H7 (cell line): ENCODE measurements around the gene AOC1. TPM values are rescaled to one million over a fixed set of nuclear protein-coding genes. Genes with fewer than 3 reads are reported as not detected.

Source experiments
- DNase-seq: peaks from one replicate; pipeline ENCODE4 v3.0.0; 2012
- H3K27me3 ChIP-seq: 2 replicates; pipeline ENCODE4 v1.6.0; 2011; ENCODE audit warnings: mild to moderate bottlenecking, low read length; ENCODE audit not compliant: control insufficient read depth, insufficient read depth
- H3K36me3 ChIP-seq: replicated peaks from 2 replicates; pipeline ENCODE4 v1.5.1; 2011; ENCODE audit warnings: low read length; ENCODE audit not compliant: control insufficient read depth, insufficient read depth
- H3K4me3 ChIP-seq: 2 replicates; pipeline ENCODE4 v1.5.1; 2011; ENCODE audit warnings: low read depth, mild to moderate bottlenecking, control low read depth, low read length, moderate library complexity; ENCODE audit not compliant: insufficient read depth
- total RNA-seq: library from RNA; depleted of rRNA; stranded (reverse); fragments of >200 nt; shearing (Covaris generic); gene quantifications from 2 replicates; pipeline ENCODE4 v1.2.3, GENCODE V29; 2014

The AOC1 gene
- total RNA-seq, 1 experiment from 2014 or later: not detected

GRCh38 chr7:150890853-150891584, 38.7 kb downstream of the AOC1 start:
- Histone ChIP-seq H3K4me3 (no peak overlapping the region), H3K36me3 (no peaks in the 10 kb centered on the region), H3K27me3 (no peaks in the 10 kb centered on the region)
- DNase-seq: no peak

DNA sequence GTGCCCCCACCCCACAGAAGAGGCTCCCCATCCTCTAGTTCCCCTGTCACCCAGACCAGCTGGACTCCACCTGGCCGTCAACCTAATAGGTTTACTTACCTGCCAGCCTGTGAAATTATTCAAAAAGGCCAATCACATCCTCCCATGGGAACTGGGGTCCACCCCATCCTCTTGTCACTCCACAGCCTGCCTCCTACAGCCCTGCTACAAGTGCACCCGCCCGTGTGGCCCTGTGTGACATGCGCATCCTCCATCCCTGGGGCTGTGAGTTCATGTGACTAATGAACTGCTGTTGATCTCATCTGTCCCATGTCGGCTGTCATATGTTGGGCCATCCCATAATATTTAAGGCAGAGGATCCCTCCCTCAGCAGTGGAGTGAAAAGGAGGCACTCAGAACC, 39.4 kb downstream of the AOC1 start:
- H3K4me3 ChIP-seq: no peak overlapping the region
- H3K36me3 ChIP-seq: no peaks in the 10 kb centered on the region
- H3K27me3 ChIP-seq: no peaks in the 10 kb centered on the region
- no peak for DNase-seq

- no peak overlapping the region for H3K4me3 ChIP-seq
- H3K36me3 ChIP-seq: no peaks in the 10 kb centered on the region
- no peak for DNase-seq
- H3K27me3 ChIP-seq: peaks cover 10% of the 10 kb centered on the region
These were observed 43.5 kb downstream of the AOC1 start for GRCh38 chr7:150895809-150896208.

- DNase-seq: no peak
- no peak overlapping the region for H3K4me3 ChIP-seq
- peaks cover 10% of the 10 kb centered on the region for H3K27me3 ChIP-seq
- no peaks in the 10 kb centered on the region for H3K36me3 ChIP-seq
These were observed 44.4 kb downstream of the AOC1 start for GRCh38 chr7:150896562-150897209.

DNA sequence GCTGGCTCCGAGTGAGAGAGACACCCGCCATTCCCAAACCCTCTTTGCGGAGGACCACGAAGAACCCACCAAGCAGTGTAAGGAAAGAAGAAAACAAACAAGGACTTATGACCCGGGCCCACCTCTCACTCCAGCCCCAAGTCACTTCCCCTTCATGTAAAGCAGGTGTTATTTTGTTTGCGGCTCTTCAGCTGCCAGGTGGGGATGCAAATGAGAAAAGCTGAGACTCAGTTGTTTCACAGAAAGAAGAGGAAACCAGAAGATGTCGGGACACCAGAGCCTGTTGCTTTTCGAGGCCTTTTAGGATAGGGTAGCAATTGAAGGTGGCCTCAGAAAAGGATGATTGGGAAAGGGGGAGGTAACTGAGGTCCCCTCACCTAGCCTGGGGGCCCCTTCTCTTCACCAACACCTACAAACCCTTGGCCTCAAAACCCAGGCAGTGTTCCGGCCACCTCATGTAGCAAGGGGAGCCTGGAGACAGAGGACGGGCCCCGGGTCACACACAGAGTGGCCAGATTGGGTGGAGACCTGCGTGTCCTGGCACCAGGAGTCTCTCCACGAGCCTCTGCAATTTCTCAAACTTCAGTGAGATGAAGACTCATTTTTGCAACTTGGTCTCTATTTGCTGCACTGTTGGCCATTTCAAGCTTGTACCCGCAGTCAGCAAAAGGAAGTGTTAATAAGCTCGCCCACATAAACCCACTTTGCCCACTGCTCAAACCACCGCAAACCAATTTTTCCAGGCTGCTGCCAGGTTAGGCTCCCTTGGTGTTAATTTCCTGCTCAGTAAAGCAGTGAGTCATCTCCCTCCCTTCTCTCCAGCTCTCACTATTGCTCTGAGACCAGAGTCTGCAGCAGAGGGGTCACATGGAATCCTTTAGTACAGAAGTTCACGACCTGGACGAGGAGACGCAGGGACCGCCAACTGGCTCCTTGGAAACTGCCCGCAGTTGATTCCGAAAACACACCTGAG, 45.5 kb downstream of the AOC1 start:
- no peak overlapping the region for H3K4me3 ChIP-seq
- DNase-seq: no peak
- no peaks in the 10 kb centered on the region for H3K36me3 ChIP-seq
- H3K27me3 ChIP-seq: peaks cover 16% of the 10 kb centered on the region

DNA sequence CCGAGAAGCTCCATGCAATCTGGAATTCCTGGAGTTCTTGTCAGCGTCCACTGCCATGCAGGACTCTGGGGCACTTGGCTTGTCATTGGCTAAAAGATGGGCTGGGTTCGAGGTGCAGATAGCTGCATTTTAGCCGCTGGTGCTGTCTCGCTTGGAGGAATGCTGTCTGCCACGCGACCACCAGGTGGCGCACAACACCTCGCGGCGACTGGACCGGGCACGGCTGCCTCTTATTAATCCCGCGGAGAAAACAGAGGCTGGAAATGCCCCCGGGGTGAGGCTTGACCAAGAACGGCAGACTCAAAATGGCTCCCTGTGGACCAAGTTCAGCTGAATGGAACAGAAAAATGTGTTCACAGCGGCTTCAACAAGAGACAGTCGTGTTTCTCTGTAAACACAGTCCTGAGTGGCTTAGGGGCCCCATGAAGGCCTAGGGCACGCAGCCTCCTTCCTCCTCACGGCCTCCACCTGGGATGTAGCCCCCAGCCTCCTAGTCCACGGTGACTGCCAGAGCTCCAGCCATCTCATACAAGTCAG, 46.2 kb downstream of the AOC1 start:
- Histone ChIP-seq H3K27me3 (peaks cover 16% of the 10 kb centered on the region), H3K4me3 (no peak overlapping the region), H3K36me3 (no peaks in the 10 kb centered on the region)
- DNase-seq: peak; percentile 86

- Histone ChIP-seq H3K27me3 (peaks cover 16% of the 10 kb centered on the region), H3K36me3 (no peaks in the 10 kb centered on the region), H3K4me3 (no peak overlapping the region)
- DNase-seq: no peak
These were observed 48.4 kb downstream of the AOC1 start for GRCh38 chr7:150900675-150901074.

DNA sequence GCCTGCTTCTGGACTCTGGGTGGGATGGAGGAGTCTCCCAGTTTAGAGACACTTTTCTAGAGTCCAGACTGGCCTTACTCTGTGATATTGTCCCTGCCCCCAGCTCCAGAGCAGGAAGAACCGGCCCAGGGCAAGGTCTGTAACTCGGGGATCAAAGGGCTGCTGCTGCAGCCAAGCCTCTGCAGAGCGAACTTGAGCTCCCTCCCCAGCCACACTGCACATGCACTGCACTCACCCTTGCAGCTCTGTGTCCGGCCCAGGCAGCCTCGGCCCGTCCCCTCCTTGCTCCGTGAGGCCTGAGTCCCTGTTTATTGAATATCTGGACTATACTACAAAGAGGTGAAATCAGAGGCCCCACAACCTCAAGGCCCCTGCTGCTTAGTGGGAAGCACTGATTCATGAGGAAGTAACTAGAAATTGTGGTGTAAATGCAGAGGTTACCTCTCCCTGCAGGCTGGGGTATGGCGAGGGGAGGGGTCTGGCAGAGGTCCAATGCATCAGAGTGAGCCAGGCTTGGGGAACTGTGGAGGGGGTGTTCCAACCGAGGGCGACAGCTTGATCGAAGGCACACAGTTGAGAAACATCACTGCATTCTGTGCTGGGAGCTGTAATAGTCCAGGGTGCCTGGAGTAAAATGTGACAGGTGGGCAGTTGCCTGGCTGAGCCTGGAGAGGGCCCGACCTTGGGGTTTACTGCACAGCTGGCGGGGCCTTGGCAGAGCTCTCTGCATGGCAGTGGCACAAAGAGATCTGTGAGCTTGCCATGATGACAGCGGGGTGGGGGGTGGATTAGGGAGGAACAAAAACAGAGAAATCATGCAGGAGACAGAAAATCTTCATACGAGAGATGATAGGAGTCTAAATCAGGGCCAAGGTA, 49.1 kb downstream of the AOC1 start:
- Histone ChIP-seq H3K36me3 (no peaks in the 10 kb centered on the region), H3K4me3 (no peak overlapping the region), H3K27me3 (peaks cover 16% of the 10 kb centered on the region)
- no peak for DNase-seq

- no peaks in the 10 kb centered on the region for H3K36me3 ChIP-seq
- H3K27me3 ChIP-seq: peaks cover 16% of the 10 kb centered on the region
- no peak overlapping the region for H3K4me3 ChIP-seq
- DNase-seq: no peak
These were observed 50.0 kb downstream of the AOC1 start for GRCh38 chr7:150902078-150903033.

- Histone ChIP-seq H3K4me3 (no peak overlapping the region), H3K36me3 (no peaks in the 10 kb centered on the region), H3K27me3 (peaks cover 16% of the 10 kb centered on the region)
- no peak for DNase-seq
These were observed 51.3 kb downstream of the AOC1 start for GRCh38 chr7:150903606-150904005.

- Histone ChIP-seq H3K4me3 (no peak overlapping the region), H3K36me3 (no peaks in the 10 kb centered on the region), H3K27me3 (peaks cover 14% of the 10 kb centered on the region)
- DNase-seq: no peak
These were observed 51.9 kb downstream of the AOC1 start for GRCh38 chr7:150904011-150904909.

- DNase-seq: no peak
- no peak overlapping the region for H3K4me3 ChIP-seq
- no peaks in the 10 kb centered on the region for H3K36me3 ChIP-seq
- no peaks in the 10 kb centered on the region for H3K27me3 ChIP-seq
These were observed 55.9 kb downstream of the AOC1 start for GRCh38 chr7:150908173-150908572.
